Left renal cortex interstitium (tissue), 4 donors: ENCODE results near the gene LYAR. TPM values are rescaled to one million over a fixed set of nuclear protein-coding genes. Genes with fewer than 3 reads are reported as not detected.

ENCODE experiments used
- DNase-seq, 4 donors: peaks; one replicate each; pipeline ENCODE4 v3.0.0-alpha.2; 2013; ENCODE audit warnings: low read depth in 4 of 4, low spot score in 2 of 4, missing footprints in 1 of 4
- polyA plus RNA-seq, 4 donors: library from polyadenylated mRNA; unstranded; fragments of 120-200 nt; gene quantifications; one replicate each; pipeline ENCODE4 v1.2.1, GENCODE V29; 2013; ENCODE audit not compliant: insufficient read length in 4 of 4

Gene LYAR
- polyA plus RNA-seq, 4 donors: 18.3 to 21.5 (median 20.5) TPM

- DNase-seq: no peak
Observed at GRCh38 chr4:4317496-4318232, 27.7 kb upstream of the LYAR start.

GRCh38 chr4:4316150-4316495 is 26.2 kb upstream of the LYAR start:
- no peak for DNase-seq

GRCh38 chr4:4315461-4316149 is 25.7 kb upstream of the LYAR start:
- no peak for DNase-seq

- no peak for DNase-seq
Observed at GRCh38 chr4:4311193-4311592, 21.2 kb upstream of the LYAR start.

- no peak for DNase-seq
Observed at GRCh38 chr4:4308800-4309441, 19.0 kb upstream of the LYAR start.

GRCh38 chr4:4306920-4307319 is 17.0 kb upstream of the LYAR start:
- no peak for DNase-seq

GRCh38 chr4:4302416-4302815 is 12.5 kb upstream of the LYAR start:
- DNase-seq: no peak

- no peak for DNase-seq
Observed at GRCh38 chr4:4302001-4302400, 12.0 kb upstream of the LYAR start.

GRCh38 chr4:4299006-4299405 is 9.1 kb upstream of the LYAR start:
- no peak for DNase-seq

GRCh38 chr4:4296283-4296846 is 6.4 kb upstream of the LYAR start:
- DNase-seq: no peak

- DNase-seq: no peak
Observed at GRCh38 chr4:4293279-4293678, 3.3 kb upstream of the LYAR start.

GRCh38 chr4:4289597-4289940 is 385 bp downstream of the LYAR start:
- peak in 2 of 4 donors; percentile 4 to 34 for DNase-seq

- DNase-seq: no peak
Observed at GRCh38 chr4:4289055-4289454, 899 bp downstream of the LYAR start.

- no peak for DNase-seq
Observed at GRCh38 chr4:4288098-4288497, 1.9 kb downstream of the LYAR start.

GRCh38 chr4:4284827-4285618 is 4.9 kb downstream of the LYAR start:
- no peak for DNase-seq

- DNase-seq: no peak
Observed at GRCh38 chr4:4281787-4282186, 8.2 kb downstream of the LYAR start.

- no peak for DNase-seq
Observed at GRCh38 chr4:4277531-4277930, 12.4 kb downstream of the LYAR start.

GRCh38 chr4:4274226-4274625 is 15.7 kb downstream of the LYAR start:
- DNase-seq: no peak

- DNase-seq: no peak
Observed at GRCh38 chr4:4271912-4272311, 18.0 kb downstream of the LYAR start.

GRCh38 chr4:4270529-4270928 is 19.4 kb downstream of the LYAR start:
- no peak for DNase-seq

- DNase-seq: no peak
Observed at GRCh38 chr4:4269856-4270255, 20.1 kb downstream of the LYAR start.
